PC-3 (cell line): ENCODE measurements around the gene CTDSP2.

ENCODE experiments used
- EZH2 ChIP-seq: fragments of 300-600 bp; sonication (generic); IDR thresholded peaks from one replicate; pipeline ENCODE4 v1.6.1; 2017; ENCODE audit warnings: antibody characterized with exemption, mild to moderate bottlenecking, low read length; ENCODE audit not compliant: unreplicated experiment
- TF ChIP-seq, protein P1 (sequence below): fragments of 300-600 bp; sonication (generic); conservative IDR thresholded peaks from 2 replicates; pipeline ENCODE4 v1.5.1; 2017; ENCODE audit warnings: antibody characterized with exemption, low read depth, mild to moderate bottlenecking, low read length

DNA sequence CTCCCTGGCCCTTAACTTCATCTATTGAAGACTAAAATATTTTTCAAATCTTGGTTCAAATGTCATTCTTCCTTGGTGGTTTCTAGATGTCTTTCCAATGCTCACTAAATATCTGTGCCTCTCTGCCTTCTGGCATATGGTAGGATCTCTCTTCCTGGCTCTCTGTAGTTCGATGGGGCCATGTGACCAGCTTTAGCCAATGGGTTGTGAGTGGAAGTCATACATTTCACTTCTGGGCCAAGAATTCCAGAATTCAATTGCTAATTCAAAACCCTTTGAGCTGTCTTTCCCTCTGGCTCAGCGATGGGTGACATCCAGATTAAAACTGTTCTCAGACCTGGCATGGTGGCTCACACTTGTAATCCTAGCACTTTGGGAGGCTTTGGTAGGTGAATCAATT is 25.8 kb upstream of the CTDSP2 start:
- TF ChIP-seq EZH2, result no peak
- TF ChIP-seq, protein P1, sequence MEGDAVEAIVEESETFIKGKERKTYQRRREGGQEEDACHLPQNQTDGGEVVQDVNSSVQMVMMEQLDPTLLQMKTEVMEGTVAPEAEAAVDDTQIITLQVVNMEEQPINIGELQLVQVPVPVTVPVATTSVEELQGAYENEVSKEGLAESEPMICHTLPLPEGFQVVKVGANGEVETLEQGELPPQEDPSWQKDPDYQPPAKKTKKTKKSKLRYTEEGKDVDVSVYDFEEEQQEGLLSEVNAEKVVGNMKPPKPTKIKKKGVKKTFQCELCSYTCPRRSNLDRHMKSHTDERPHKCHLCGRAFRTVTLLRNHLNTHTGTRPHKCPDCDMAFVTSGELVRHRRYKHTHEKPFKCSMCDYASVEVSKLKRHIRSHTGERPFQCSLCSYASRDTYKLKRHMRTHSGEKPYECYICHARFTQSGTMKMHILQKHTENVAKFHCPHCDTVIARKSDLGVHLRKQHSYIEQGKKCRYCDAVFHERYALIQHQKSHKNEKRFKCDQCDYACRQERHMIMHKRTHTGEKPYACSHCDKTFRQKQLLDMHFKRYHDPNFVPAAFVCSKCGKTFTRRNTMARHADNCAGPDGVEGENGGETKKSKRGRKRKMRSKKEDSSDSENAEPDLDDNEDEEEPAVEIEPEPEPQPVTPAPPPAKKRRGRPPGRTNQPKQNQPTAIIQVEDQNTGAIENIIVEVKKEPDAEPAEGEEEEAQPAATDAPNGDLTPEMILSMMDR, result no peak
